ENCODE measurements around the gene RNLS.
"Not testable (repeated sequence)": the region's sequence is repeated elsewhere in the genome, so short reads cannot be mapped to it uniquely, and the experiment has no call there.

RNLS gene

DNA sequence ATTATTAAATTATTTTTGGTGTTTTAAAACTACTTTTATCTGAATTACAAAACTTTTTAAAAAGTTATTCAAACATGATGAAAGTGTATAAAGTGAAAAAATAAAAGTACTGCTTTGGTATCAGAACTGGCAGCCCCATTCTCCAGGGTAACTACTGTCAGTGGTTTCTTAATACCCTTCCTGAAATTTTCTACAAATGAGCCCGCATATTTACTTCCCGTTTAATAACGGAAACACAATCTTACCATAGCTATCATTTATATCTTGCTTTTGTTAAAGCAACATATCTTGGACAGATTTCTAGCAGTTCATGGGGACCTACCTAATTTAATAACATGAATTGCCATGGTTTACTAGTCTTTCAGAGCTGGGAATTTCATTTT lies 249.9 kb downstream of the RNLS start:
- DNase-seq, result no peak

DNA sequence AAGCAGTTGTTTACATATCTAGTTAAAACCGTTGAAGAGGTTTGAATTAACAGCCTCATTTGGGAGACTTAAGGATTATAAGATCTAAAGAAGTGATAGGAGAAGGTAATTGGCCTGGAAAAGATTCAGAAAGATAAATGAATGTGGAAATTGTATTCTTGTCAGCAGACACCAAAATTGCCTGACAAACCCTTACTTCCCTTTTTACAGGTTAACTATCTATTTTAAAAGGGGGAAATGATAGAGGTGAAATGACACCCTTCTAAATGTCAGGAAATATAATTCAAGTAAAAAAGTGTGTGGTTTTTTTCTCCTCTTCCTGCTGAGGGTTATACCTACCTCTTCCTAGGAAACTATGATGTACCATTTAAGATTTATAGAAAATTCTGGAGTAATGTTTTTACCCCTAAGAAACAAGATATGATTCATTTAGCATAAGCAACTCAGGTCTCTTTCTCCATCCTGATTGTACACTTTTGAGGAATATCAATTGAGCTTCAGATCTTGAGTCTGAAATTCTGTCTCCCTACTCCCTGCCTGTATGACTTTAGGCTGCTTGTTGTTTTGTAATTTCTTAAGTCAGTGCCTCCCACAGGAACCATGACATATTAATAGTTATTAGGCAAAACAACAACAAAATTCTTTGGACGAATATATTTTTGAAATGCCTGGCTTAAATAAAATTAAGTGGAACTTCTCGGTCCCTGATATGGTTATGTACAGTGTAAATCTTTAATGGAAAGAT lies 250.4 kb downstream of the RNLS start:
- no peak for DNase-seq

DNA sequence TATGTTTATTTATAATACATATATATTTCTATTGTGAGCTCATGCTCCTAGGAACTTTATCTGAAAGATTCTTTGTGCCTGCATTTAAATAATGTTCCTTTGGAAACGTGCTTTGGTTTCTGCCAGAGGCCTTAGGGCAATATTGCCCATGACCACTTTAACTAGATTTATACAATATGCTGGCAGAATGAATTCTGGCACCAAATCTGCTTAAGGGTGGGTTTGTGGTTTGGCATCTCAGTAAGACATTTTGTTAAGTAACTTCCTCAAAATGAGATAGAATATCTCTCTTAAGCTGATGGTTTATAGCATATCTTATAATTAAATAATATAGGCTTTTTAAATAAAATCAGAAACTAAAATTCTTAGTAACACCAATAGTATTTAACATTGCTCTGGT lies 252.9 kb downstream of the RNLS start:
- DNase-seq, result no peak

DNA sequence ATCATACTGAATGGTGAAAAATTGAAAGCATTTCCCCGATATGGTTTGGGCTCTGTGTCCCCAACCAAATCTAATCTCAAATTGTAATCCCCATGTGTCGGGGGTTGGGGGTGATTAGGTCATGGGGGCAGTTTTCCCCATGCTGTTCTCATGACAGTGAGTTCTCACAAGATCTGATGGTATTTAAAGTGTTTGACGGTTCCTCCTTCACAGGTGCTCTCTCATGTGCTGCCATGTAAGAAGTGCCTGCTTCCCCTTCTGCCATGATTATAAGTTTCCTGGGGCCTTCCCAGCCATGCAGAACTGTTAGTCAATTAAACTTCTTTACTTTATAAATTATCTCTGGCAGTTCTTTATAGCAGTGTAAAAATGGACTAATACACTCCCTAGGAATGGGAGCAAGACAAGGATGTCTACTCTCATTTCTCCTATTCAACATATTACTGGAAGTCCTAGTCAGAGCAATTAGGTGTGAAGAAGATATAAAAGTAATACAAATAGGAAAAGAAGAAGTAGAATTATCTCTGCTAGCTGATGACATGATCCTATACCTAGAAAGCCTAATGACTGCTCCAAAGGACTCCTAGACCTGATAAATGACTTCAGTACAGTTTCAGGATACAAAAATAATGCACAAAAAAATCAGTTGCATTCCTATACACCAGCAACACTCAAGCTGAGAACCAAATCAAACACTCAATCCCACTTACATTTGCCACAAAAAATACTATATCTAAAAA lies 260.6 kb downstream of the RNLS start:
- no peak for DNase-seq

DNA sequence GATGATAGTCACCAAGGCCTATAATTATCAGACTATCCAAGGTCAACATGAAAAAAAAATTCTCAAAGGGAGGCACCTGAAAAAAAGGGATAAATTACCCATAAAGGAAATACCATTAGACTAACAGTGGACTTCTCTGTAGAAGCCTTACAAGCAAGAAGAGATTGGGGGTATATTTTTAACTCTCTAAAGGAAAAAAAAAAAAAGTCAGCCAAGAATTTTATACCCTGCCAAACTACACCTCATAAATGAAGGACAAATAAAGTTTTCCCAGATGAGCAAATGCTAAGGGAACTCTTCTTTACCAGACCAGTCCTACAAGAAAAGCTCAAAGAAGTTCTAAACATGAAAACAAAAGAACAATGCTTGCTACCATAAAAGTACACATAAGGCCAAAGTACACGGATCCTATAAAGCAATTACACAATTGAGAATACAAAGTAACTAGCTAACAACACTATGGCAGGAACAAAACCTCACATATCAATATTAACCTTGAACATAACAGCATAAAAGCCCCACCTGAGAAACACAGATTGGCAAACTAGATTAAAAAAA lies 263.1 kb downstream of the RNLS start:
- DNase-seq, result no peak

DNA sequence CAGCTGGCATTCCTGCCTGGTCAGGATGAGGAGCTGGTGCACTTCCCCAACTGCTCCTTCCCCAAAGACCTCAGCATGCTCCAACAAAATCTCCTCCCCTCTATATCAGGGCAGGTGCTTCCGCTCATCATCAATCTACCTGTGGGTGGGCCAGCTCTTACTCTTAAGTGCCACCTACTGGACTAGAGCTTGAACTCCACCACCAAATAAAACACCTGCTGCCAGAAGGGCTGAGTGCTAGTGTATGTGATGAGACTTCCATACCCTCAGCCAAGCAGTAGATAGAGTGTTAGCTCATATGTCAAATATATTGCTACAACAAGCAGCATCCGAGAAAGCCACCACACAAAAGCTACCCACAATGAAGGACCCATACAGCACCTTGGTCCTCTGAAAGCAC lies 264.3 kb downstream of the RNLS start:
- DNase-seq, result no peak

DNA sequence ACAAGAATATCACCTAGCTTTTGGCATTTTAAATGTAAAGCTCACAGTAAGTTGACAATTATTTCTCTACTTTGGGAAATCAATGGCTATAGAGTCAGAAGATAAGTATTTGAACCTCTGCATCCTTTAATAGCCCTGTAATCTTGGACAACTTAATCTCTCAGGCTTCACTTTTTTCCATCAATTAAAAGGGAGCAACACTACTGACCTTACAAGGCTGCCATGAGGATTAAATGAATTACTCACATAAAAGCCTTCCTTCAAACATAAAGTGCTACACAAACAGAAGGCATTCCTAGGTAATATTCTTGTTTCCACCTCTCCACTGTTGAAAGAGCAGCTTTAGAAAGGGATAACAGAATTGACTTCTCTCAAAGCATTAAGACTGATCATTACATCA lies 266.0 kb downstream of the RNLS start:
- no peak for DNase-seq

DNA sequence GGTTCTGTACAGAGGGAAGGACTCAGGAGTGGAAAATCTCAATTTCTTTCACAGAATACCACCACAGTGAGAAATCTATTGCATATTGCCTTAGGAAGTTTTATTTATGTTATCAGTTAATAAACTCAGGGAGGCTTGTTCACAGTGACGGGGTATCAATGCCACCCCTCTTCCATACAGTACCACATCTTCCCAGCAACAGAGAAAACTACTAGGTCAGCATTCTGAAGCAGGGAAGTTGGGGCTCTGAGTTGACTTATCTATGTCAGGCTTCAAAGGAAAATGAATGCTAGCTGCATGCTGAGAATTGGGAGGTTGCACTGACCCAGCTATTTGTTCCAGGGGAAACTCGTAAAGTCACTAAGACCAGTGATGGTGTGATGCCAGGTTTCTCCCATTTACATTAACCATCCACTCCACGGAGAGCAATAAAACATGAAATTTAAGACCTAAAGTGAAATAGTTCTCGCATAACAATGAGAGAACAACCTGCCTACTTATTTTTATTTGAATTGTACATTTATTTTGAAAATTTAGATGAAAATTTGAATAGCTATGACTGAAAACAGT lies 266.7 kb downstream of the RNLS start:
- DNase-seq, result no peak

DNA sequence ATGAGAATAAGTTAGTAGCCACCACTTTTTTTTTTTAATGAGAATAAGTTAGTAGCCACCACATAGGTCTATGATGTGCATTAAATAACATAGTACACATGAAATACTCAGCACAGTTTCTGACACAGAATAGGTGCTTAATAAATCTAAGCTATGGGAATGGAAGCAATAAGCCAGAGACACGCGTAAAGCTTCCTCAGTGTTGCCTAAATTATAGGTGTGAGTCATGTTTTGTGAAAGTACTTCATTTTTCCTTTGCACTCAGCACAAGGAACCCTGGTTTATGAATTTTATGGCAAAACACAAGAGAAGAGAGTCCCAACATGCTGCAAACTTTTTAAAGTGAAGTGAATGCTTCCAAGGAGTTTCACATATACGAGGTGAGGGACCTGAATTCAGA lies 267.4 kb downstream of the RNLS start:
- no peak for DNase-seq

DNA sequence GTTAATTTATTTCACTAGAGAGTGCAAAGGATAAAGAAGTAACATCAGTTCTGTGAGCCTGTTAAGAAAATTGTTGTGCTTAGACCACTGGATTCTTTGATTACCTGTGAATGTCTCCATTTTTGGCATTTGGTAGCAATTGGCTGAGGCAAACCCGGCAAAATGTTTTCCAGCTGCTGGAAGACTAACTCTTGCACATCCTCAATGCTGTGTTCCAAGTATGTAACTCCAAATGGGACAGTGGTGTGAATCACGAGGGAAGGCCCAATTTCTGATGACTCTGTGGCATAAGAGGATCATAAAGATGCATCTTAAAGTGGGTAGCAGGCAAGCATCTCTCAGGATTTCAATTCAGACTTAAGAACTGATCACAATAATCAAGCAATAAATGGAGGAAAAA lies 268.8 kb downstream of the RNLS start:
- no peak for DNase-seq

DNA sequence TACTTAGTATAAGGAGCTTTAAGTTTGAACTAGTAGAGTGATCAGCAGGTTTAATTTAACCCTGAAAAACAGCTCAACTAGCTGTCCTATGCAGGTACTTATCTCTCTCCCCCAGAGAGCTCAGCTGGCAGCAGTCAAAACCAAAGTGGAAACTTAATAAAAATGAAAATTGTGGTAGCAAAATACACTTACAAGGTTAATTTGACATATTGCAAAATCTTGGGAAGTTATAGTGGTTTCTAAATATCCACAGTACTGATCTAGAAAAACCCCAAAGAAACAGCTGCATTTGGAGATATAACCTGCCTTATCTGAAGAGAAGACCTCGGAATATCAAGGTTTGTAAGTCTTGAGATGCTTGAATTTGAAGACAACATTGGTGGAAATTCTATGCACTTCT lies 269.2 kb downstream of the RNLS start:
- DNase-seq, result no peak

DNA sequence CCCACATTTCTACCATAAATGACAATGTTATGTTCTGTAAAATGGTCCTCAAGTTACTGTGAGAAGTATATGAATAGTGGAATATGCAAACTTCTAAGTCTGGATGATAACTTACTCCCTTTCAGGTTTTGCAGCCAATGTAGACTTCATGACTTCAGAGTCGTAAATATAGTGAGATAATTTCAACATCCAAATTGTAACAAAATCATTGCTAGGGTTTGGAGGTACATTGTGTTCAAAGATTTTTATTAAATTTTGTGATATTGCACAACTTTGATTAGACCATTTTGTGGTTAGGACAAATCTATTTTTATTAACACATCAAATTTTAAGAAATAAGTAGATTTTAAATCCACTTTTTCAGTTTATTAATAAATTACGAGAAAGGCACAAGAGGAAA lies 270.3 kb downstream of the RNLS start:
- DNase-seq, result no peak

DNA sequence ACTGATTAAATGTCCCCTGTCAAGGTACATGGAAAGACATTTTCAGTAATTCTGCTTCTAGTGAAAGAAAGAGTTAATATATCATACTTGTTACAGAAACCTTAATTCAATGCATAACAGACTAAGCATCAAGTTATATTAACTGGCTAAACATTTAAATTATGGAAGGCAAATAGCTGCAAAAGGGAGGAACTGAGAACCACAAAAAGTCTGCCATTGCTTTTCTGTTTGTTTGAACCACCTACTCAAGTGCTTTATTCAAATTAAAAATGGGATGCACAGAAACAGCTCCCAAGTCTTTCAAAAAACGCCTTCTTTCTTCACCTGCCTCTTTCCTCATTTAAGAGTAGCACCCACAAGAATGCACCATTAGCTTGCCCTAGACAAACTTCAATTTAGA lies 271.9 kb downstream of the RNLS start:
- DNase-seq, result no peak

DNA sequence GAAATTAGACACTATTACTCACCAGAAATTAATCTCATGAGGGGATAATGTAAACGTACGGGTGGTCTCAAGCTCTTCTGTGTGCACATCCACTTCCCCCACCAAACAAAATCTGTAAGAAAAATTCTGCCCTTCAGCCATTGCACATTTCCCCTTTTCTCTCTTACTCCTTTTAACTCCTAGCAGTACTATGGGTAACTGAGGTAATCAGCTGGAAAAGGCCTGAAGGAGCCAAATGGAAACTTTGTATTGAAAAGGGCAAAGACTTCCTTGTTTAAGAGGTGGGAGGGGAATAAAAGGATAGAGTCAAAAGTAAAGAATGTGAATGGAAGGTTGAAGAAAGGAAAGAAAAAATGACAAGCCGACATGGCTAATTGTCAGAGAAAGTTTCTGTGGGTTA lies 273.8 kb downstream of the RNLS start:
- no peak for DNase-seq

DNA sequence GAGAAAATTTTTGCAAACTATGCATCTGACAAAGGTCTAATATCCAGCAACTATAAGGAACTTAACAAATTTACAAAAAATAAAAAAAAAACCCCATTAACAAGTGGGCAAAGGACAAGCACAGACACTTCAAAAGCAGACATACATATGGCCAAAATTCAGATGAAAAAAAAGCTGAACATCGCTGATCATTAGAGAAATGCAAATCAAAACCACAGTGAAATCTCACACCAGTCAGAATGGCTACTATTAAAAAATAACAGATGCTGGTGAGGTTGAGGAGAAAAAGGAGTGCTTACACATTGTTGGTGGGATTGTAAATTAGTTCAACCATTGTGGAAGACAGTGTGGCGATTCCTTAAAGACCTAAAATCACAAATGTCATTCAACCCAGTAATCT lies 274.8 kb downstream of the RNLS start:
- not testable (repeated sequence) for DNase-seq

DNA sequence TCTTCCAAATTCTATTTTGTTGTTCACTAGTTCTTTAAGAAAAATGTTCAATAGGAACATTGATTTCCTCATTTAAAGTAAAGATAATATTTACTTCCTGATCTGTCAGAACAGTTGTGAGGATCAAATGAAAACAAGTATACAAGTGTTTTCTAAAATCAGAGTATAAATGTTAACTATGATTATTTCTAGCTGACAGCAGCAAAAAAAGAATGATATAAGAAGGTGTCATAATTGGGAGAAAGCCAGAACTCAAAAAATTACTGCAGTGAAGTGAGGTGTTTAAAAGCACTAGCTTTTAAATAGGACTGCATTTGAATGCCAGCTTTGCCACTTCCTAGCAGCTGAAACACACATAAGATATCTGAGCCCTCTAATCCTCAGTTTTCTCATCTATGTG lies 283.3 kb downstream of the RNLS start:
- DNase-seq, result no peak

DNA sequence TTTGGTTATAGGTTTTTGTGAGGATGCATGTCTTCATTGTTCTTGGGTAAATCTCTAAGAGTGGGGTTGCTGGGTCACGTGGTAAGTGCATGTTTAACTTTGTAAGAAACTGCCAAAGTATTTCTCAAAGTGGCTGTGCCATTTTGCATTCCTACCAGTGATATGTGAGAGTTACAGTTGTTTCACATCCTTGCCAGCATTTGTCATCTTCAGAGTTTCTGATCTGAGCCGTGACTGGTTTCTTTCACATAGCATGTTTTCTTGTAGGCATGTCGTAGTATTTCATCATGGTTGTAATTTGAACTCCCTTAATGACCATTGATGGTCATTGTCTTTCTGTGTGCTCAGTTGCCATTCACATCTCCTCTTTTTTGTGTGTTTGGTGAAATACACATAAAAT lies 286.0 kb downstream of the RNLS start:
- DNase-seq, result no peak

DNA sequence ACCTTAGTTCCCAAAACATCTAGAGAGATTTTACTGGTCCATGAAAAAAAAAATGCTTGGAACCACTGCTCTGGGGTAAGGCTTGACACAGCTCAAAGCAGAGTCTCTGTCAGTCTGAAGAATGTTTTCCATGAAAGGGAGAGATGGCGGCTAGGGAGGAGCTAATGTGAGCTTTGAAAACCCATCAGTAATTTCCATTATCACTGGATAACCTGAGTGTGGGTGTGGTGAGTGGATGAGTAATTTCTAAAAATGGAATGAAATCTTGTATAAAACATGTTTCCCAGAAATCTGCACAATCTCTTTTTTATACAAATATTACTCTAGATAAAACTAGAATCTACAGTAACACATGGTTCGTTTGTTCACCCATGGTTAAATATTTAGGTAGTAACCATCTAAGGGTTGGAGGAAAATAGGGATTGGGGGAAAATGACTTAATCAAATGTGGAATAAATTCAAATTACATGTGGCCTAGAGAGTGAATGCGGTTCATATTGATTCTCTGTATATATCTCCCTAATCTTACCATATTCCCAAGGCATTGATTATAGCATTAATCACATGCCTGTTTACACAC lies 289.4 kb downstream of the RNLS start:
- DNase-seq, result no peak

DNA sequence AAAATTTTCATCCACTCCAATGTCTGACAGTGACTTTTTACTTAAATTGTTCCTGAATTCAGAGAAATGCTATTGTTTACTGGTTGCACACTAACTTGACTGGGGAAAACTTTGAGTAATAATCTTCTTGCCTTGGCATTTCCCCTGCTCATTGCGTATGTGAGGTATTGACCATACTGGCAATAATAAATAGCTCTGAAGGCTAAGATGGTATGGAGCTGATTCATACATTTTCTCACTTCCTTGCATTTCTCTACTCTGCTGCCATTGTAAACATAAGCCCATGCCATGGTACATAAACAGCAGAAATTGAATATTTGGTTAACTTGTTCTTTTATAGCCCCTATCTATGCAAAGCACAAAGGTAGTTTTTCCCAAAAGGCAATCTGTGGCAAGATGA lies 290.0 kb downstream of the RNLS start:
- DNase-seq, result no peak

DNA sequence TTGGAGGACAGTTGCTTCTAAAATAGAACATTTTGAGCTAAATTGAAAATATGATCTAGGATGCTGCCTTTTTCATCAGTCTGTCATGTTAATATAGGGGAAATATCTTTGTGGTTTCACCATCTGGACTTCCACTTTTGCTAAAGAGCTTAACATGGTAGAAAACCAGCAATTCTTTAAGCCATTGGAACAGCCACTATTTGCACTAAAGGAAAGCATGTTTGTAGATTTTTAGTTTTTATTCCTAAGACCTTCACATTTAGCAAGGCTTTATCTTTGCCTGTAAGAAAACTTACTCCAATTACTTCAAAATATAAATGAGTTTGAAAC lies 291.0 kb downstream of the RNLS start:
- DNase-seq, result no peak

DNA sequence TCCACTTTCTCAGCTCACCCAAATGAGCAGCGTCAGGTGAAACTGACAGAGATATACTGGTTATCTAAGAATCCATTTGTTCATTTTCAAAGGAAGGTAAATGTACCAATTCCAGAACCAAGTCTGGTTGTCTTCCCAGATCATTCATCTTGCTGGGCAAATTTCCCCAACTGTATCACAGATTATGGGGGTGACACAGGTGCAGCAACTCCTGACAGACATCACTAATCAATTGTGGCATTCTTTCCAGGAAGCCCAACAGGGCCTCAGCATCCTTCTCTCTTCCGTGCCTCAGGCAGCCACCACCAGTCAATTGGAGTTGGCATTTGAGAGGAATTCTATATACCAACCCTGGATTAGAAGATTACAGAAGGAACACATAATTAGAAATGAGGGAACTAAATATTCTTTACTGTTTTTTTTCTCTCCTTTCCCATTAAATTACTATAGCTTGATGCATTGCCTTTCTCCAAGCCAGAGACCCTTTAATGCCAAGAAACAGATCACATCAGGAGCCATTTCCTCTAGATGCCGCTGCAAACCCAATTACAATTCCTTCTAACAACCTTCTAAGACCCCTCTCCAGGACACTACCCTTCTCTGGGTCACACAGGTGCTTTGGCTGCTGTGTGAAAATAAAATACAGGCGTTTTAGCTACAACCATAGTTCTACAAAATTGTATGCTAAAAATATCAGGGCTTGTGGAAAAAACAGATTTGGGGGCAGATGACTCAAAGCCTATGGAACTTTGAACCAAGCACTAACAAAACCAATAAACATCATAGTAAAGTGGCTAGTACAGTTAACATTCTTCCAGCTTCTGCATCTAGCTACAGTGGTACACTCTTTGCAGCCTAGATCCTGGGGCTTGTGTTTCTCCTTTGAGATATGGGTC lies 291.6 kb downstream of the RNLS start:
- no peak for DNase-seq

DNA sequence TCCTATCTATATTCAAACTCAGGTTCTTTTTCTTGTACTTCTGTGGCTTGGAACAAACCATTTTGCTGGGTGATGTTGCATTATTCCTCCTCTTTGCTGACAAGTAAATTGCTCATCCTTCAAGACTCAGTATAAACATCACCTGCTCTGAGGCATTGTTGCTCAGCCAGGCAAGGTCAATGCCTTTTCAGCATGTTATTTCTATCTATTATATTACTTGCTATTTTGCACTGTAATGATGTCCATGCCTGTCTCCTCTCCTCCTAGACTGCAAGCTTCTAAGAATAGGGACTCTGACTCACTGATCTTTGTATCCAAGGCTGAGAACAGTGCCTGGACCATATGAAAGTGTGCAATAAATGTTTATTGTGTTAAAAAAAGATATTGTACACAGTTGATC lies 293.8 kb downstream of the RNLS start:
- peak; percentile 1 for DNase-seq
